ENCODE measurements around the gene BHLHE40. TPM values are rescaled to one million over a fixed set of nuclear protein-coding genes. Genes with fewer than 3 reads are reported as not detected.
A peak's percentile ranks its signal among the peaks of the same experiment; 100 is the strongest.

Gene BHLHE40
- total and polyA plus RNA-seq, 2 of the 13 experiments (the other 11 are each of a cell fraction or from before 2014, with no cell fraction given): 1.8 to 51.0 TPM

GRCh38 chr3:4977853-4978203 is 1.4 kb upstream of the BHLHE40 start (continued):
- TF ChIP-seq ZNF292 (CRISPR knock-in tag; IDR thresholded peaks at IDR 0.05; ENCODE audit: borderline replicate concordance, low read depth) (peak; percentile 4; the same call in 1 of the 2 replicates), NRL (CRISPR knock-in tag; IDR thresholded peaks at IDR 0.05; ENCODE audit: borderline replicate concordance) (no peak; the same call in 1 of the 2 replicates), ATF1 (CRISPR knock-in tag; IDR thresholded peaks at IDR 0.05) (peak; percentile 59; the same call in 1 of the 2 replicates), NCOA1 (CRISPR knock-in tag; IDR thresholded peaks at IDR 0.05) (no peak), ZNF709 (CRISPR knock-in tag; IDR thresholded peaks at IDR 0.05) (no peak), KAT8 (CRISPR knock-in tag; IDR thresholded peaks at IDR 0.05) (no peak), HOXA3 (CRISPR knock-in tag; IDR thresholded peaks at IDR 0.05) (no peak; the same call in 1 of the 2 replicates), CBX2 (IDR thresholded peaks at IDR 0.05; ENCODE audit: low read depth, low read length) (no peak), CBX2 (CRISPR knock-in tag; IDR thresholded peaks at IDR 0.05; ENCODE audit: low read depth) (no peak), NFRKB (IDR thresholded peaks at IDR 0.05) (no peak), ZFP36L1 (CRISPR knock-in tag; IDR thresholded peaks at IDR 0.05) (0 out of 2 replicates have a peak, but pooled peaks have one; percentile 4), ZNF205 (CRISPR knock-in tag; IDR thresholded peaks at IDR 0.05) (no peak), ZNF230 (CRISPR knock-in tag; IDR thresholded peaks at IDR 0.05) (no peak), FOXP1 (IDR thresholded peaks at IDR 0.05) (no peak), FOXP1 (CRISPR knock-in tag; IDR thresholded peaks at IDR 0.05) (no peak), CTCF (CRISPR knock-in tag; IDR thresholded peaks at IDR 0.05) (no peak), KDM4B (CRISPR knock-in tag; IDR thresholded peaks at IDR 0.05) (no peak), ARNT2 (CRISPR knock-in tag; IDR thresholded peaks at IDR 0.05; ENCODE audit: low read depth) (no peak), ZFP62 (CRISPR knock-in tag; IDR thresholded peaks at IDR 0.05) (no peak), GATAD1 (CRISPR knock-in tag; IDR thresholded peaks at IDR 0.05) (no peak)
- TF ChIP-seq, protein P1, sequence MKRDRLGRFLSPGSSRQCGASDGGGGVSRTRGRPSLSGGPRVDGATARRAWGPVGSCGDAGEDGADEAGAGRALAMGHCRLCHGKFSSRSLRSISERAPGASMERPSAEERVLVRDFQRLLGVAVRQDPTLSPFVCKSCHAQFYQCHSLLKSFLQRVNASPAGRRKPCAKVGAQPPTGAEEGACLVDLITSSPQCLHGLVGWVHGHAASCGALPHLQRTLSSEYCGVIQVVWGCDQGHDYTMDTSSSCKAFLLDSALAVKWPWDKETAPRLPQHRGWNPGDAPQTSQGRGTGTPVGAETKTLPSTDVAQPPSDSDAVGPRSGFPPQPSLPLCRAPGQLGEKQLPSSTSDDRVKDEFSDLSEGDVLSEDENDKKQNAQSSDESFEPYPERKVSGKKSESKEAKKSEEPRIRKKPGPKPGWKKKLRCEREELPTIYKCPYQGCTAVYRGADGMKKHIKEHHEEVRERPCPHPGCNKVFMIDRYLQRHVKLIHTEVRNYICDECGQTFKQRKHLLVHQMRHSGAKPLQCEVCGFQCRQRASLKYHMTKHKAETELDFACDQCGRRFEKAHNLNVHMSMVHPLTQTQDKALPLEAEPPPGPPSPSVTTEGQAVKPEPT (CRISPR knock-in tag; IDR thresholded peaks at IDR 0.05; ENCODE audit: low read depth): no peak
- TF ChIP-seq, protein P2, sequence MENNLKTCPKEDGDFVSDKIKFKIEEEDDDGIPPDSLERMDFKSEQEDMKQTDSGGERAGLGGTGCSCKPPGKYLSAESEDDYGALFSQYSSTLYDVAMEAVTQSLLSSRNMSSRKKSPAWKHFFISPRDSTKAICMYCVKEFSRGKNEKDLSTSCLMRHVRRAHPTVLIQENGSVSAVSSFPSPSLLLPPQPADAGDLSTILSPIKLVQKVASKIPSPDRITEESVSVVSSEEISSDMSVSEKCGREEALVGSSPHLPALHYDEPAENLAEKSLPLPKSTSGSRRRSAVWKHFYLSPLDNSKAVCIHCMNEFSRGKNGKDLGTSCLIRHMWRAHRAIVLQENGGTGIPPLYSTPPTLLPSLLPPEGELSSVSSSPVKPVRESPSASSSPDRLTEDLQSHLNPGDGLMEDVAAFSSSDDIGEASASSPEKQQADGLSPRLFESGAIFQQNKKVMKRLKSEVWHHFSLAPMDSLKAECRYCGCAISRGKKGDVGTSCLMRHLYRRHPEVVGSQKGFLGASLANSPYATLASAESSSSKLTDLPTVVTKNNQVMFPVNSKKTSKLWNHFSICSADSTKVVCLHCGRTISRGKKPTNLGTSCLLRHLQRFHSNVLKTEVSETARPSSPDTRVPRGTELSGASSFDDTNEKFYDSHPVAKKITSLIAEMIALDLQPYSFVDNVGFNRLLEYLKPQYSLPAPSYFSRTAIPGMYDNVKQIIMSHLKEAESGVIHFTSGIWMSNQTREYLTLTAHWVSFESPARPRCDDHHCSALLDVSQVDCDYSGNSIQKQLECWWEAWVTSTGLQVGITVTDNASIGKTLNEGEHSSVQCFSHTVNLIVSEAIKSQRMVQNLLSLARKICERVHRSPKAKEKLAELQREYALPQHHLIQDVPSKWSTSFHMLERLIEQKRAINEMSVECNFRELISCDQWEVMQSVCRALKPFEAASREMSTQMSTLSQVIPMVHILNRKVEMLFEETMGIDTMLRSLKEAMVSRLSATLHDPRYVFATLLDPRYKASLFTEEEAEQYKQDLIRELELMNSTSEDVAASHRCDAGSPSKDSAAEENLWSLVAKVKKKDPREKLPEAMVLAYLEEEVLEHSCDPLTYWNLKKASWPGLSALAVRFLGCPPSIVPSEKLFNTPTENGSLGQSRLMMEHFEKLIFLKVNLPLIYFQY (CRISPR knock-in tag; IDR thresholded peaks at IDR 0.05; ENCODE audit: borderline replicate concordance): no peak
- TF ChIP-seq, protein P3, sequence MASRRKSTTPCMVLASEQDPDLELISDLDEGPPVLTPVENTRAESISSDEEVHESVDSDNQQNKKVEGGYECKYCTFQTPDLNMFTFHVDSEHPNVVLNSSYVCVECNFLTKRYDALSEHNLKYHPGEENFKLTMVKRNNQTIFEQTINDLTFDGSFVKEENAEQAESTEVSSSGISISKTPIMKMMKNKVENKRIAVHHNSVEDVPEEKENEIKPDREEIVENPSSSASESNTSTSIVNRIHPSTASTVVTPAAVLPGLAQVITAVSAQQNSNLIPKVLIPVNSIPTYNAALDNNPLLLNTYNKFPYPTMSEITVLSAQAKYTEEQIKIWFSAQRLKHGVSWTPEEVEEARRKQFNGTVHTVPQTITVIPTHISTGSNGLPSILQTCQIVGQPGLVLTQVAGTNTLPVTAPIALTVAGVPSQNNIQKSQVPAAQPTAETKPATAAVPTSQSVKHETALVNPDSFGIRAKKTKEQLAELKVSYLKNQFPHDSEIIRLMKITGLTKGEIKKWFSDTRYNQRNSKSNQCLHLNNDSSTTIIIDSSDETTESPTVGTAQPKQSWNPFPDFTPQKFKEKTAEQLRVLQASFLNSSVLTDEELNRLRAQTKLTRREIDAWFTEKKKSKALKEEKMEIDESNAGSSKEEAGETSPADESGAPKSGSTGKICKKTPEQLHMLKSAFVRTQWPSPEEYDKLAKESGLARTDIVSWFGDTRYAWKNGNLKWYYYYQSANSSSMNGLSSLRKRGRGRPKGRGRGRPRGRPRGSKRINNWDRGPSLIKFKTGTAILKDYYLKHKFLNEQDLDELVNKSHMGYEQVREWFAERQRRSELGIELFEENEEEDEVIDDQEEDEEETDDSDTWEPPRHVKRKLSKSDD (CRISPR knock-in tag; IDR thresholded peaks at IDR 0.05; ENCODE audit: low read depth): no peak
